ENCODE results near the gene SSBP3.

- TF ChIP-seq CTCF (IDR thresholded peaks at IDR 0.05) (no peak), POLR2A (IDR thresholded peaks at IDR 0.05) (no peak)
These were observed 103.0 kb downstream of the SSBP3 start for GRCh38 chr1:54302951-54303843.
